Measurements from ENCODE around the gene DPYD.

GRCh38 chr1:97502360-97502759 is 418.5 kb downstream of the DPYD start:
- TF ChIP-seq CTCF (IDR thresholded peaks at IDR 0.05) (no peak), POLR2A (IDR thresholded peaks at IDR 0.05) (no peak)
